Heart left ventricle (tissue), 16 donors: Measurements from ENCODE around the gene SLC30A7. TPM values are rescaled to one million over a fixed set of nuclear protein-coding genes. Genes with fewer than 3 reads are reported as not detected.

Experiments
- ATAC-seq, 4 donors: fragments of 200-7000 bp; cut with Tn5 transposase; one replicate each; pipeline ENCODE4 v1.9.1; 2020 to 2022; ENCODE audit warnings: moderate library complexity in 4 of 4, mild to moderate bottlenecking in 3 of 4, moderate number of reproducible peaks in 1 of 4
- DNase-seq, 5 donors: peaks; one replicate each; pipeline ENCODE4 v3.0.0-alpha.2; 2020
- H3K27ac ChIP-seq, 12 donors: fragments of 200-600 bp; sonication (generic) in 4 of 12; one replicate each; pipeline versions ENCODE4 v1.5.0 to v1.8.0; 2016 to 2022; ENCODE audit warnings: mild to moderate bottlenecking in 2 of 12
- H3K27me3 ChIP-seq, 9 donors: fragments of 200-600 bp; sonication (generic) in 2 of 9; one replicate each; pipeline versions ENCODE4 v1.5.1 to v1.8.0; 2016 to 2022; ENCODE audit warnings: mild to moderate bottlenecking in 3 of 9
- H3K36me3 ChIP-seq, 9 donors: fragments of 200-600 bp; sonication (generic) in 2 of 9; one replicate each; pipeline versions ENCODE4 v1.5.0 to v1.8.0; 2018 to 2022; ENCODE audit warnings: mild to moderate bottlenecking in 2 of 9
- H3K4me1 ChIP-seq, 12 donors: fragments of 200-600 bp; sonication (generic) in 4 of 12; one replicate each; pipeline versions ENCODE4 v1.5.0 to v1.8.0; 2016 to 2022; ENCODE audit warnings: mild to moderate bottlenecking in 3 of 12
- H3K4me3 ChIP-seq, 12 donors: fragments of 200-600 bp; sonication (generic) in 4 of 12; one replicate each; pipeline versions ENCODE4 v1.5.0 to v1.8.0; 2017 to 2022; ENCODE audit warnings: mild to moderate bottlenecking in 9 of 12, moderate library complexity in 4 of 12
- H3K9me3 ChIP-seq, 12 donors: fragments of 200-600 bp; sonication (generic) in 4 of 12; one replicate each; pipeline versions ENCODE4 v1.5.0 to v1.8.0; 2016 to 2022; ENCODE audit warnings: mild to moderate bottlenecking in 1 of 12
- POLR2A ChIP-seq, 2 donors: fragments of 450-650 bp; IDR thresholded peaks; one replicate each; pipeline ENCODE4 v1.6.1; 2017; ENCODE audit warnings: antibody characterized with exemption in 2 of 2, mild to moderate bottlenecking in 2 of 2, moderate library complexity in 2 of 2
- WGBS, 4 donors: extraction: QIAGEN DNeasy Blood & Tissue Kit in 2 of 4; methylation state at CpG; one replicate each; pipeline versions ENCODE4 v1.1.5 to v1.1.7; 2013 to 2018; 5-methylcytosine and 5-hydroxymethylcytosine counted together
- intact Hi-C, 10 donors: fragments of 100-400 bp; cut with DNase I; formaldehyde crosslinking; loops; one replicate each; pipeline versions ENCODE4 v1.11.1 to v1.14.2; 2022
- polyA plus RNA-seq, 2 donors: library from polyadenylated mRNA; stranded (reverse); fragments of 200-250 nt; gene quantifications; one replicate each; pipeline ENCODE4 v1.2.3, GENCODE V29; 2013
- total RNA-seq, 9 donors: library from RNA; depleted of rRNA in 2 of 9; stranded (reverse); fragments of >200 nt in 2 of 9; fragmentation: NEBNext Ultra II Directional in 3 of 9; extraction: Animal tissue kit (Norgen Biotek cat#: 25700) in 3 of 9; gene quantifications; one replicate each; pipeline versions ENCODE4 v1.1.0 to v1.2.4, GENCODE V29; 2016 to 2023
- TF ChIP-seq, protein P1 (sequence below), 12 donors: fragments of 200-600 bp; sonication (generic) in 4 of 12; IDR thresholded peaks; one replicate each; pipeline versions ENCODE4 v1.5.0 to v1.8.0; 2018 to 2022; ENCODE audit warnings: antibody characterized with exemption in 12 of 12, mild to moderate bottlenecking in 5 of 12
- donor health status: ischemic (EF 13 %, LVEDD 7.1; RV severe dilation, severe dysfunction).
- donor health status: healthy with polysubstance abuse.
- donor health status: DM: no; HTN: yes; CAD: no.
- donor health status: DM: no; HTN: no; CAD: no.
- donor health status: ischemic (EF 25% LVEDD 6.9; RV normal size, moderate dysfunction).
- donor health status: ischemic (EF 25% LVEDD 5.7; RV mildly dilated, moderate dysfunction).
- donor health status: healthy.
- donor health status: DM: yes; HTN: yes; CAD: no.
- donor health status: ischemic (EF 35%, LVEDD 5.7; RV mildly dilated, moderate dysfunction).
- donor health status: nonischemic (EF 11% LVEDD 7.7; RV severe dilation, severe dysfunction).
- donor health status: DM: yes; HTN: yes; CAD: no.
- donor health status: PGD.
- donor health status: ischemic (EF 29% LVEDD 5.4; RV normal size, mild dysfunction).
- donor health status: nonischemic (EF 23%, LVEDD 6.1; RV moderate dilation, normal function).

SLC30A7 gene
- total and polyA plus RNA-seq, 11 donors = 1.6 to 19.4 (median 4.8) TPM

DNA sequence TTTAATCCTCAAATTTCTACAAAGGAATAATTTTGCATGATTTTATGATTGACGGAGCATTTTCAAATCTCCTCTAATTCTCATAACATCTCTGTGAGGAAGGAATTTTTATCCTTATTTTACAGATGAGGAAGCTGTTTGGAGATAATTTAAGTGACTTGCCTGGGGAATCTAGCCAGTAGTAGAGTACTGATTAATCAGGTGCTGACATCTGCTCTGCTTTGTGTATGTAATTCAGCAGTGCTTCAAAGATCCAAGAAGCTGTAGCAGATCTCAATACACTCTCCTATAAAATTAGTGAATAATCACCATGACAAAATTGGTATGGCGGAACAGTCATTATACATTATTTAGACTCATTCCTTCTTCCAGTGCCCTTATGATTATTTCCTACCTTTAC is 83.7 kb downstream of the SLC30A7 start:
- ATAC-seq = no peak
- TF ChIP-seq POLR2A (IDR thresholded peaks at IDR 0.05) = no peak
- TF ChIP-seq, protein P1, sequence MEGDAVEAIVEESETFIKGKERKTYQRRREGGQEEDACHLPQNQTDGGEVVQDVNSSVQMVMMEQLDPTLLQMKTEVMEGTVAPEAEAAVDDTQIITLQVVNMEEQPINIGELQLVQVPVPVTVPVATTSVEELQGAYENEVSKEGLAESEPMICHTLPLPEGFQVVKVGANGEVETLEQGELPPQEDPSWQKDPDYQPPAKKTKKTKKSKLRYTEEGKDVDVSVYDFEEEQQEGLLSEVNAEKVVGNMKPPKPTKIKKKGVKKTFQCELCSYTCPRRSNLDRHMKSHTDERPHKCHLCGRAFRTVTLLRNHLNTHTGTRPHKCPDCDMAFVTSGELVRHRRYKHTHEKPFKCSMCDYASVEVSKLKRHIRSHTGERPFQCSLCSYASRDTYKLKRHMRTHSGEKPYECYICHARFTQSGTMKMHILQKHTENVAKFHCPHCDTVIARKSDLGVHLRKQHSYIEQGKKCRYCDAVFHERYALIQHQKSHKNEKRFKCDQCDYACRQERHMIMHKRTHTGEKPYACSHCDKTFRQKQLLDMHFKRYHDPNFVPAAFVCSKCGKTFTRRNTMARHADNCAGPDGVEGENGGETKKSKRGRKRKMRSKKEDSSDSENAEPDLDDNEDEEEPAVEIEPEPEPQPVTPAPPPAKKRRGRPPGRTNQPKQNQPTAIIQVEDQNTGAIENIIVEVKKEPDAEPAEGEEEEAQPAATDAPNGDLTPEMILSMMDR (IDR thresholded peaks at IDR 0.05) = no peak
- no peaks in the 10 kb centered on the region for H3K9me3 ChIP-seq
- H3K36me3 ChIP-seq = peaks cover 0 to 48% (median 24%) of the 10 kb centered on the region in 9 donors
- no peak for DNase-seq
- no peak overlapping the region for H3K4me3 ChIP-seq
- intact Hi-C loops = no loop called here
- peaks cover 0 to 4% (median 0%) of the 10 kb centered on the region in 12 donors for H3K4me1 ChIP-seq
- no peak overlapping the region for H3K27ac ChIP-seq
- 93 to 98% (median 97%) methylated on average over 2 of the region's 2 CpGs for WGBS, 4 donors
- H3K27me3 ChIP-seq = no peaks in the 10 kb centered on the region

DNA sequence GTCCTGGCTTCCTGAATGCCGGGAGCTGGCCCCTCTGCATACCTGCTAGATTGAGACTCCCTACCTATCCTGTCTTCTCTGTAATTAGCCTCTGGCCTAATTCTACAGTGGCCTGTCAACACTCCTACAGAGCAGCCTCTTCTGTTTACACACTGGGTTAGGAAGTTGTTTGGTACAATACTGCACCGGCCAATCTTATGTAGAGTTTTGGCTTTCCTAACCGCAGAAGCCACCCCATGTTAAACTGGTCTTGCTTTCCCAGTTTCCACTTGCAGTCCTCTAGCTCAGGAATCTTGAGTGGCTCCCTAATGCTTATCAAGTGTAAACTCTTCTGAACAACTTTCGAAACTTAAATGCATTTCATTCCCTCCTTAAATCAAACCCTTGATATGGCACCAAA is 86.9 kb downstream of the SLC30A7 start:
- Histone ChIP-seq H3K27me3 (no peaks in the 10 kb centered on the region), H3K4me3 (no peak overlapping the region), H3K9me3 (no peaks in the 10 kb centered on the region), H3K27ac (no peak overlapping the region), H3K36me3 (peaks cover 0 to 20% (median 6%) of the 10 kb centered on the region in 9 donors), H3K4me1 (peaks cover 0 to 4% (median 0%) of the 10 kb centered on the region in 12 donors)
- ATAC-seq (peak in 3 of 4 donors; percentile 47 to 64 (median 50)), DNase-seq (no peak)
- no peak for TF ChIP-seq POLR2A (IDR thresholded peaks at IDR 0.05)
- TF ChIP-seq, protein P1 (IDR thresholded peaks at IDR 0.05) = no peak
- WGBS, 4 donors = 60 to 74% (median 65%) methylated on average over 4 of the region's 4 CpGs
- intact Hi-C loops = no loop called here

DNA sequence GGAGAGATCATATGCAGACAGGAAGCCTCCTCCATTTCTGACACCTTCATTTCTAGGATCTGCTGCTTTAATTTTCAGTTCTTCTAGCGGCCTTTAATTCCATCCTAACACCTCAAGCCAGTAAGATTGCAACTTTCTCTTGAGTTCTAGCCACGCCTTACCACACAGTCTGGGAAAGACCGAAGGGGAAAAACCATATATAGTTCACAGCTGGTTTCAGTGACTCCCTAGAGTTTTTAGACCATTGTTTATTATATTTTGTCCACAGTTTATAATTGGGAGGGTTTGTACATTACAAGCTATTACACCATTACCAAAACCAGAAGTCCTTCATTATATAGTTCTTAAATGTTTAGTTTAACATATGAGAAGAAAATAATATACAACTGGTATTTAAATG is 92.2 kb downstream of the SLC30A7 start:
- H3K4me3 ChIP-seq = no peak overlapping the region
- H3K27ac ChIP-seq = no peak overlapping the region
- intact Hi-C loops = no loop called here
- H3K9me3 ChIP-seq = no peaks in the 10 kb centered on the region
- no peak for TF ChIP-seq POLR2A (IDR thresholded peaks at IDR 0.05)
- TF ChIP-seq, protein P1 (IDR thresholded peaks at IDR 0.05) = no peak
- WGBS, 4 donors = 74 to 88% (median 81%) methylated on average over 3 of the region's 3 CpGs
- H3K27me3 ChIP-seq = no peaks in the 10 kb centered on the region
- H3K4me1 ChIP-seq = peaks cover 0 to 11% (median 1%) of the 10 kb centered on the region in 12 donors
- peaks cover 0 to 42% (median 16%) of the 10 kb centered on the region in 9 donors for H3K36me3 ChIP-seq
- no peak for DNase-seq
- ATAC-seq = no peak

GRCh38 chr1:100989306-100990077 is 93.6 kb downstream of the SLC30A7 start:
- no peak for TF ChIP-seq POLR2A (IDR thresholded peaks at IDR 0.05)
- TF ChIP-seq, protein P1 (IDR thresholded peaks at IDR 0.05) = no peak
- WGBS, 4 donors = 63 to 79% (median 74%) methylated on average over 2 of the region's 2 CpGs
- DNase-seq (no peak), ATAC-seq (no peak)
- no peaks in the 10 kb centered on the region for H3K27me3 ChIP-seq
- H3K36me3 ChIP-seq = peaks cover 0 to 43% (median 16%) of the 10 kb centered on the region in 9 donors
- no peak overlapping the region for H3K4me3 ChIP-seq
- H3K27ac ChIP-seq = no peak overlapping the region
- H3K9me3 ChIP-seq = no peaks in the 10 kb centered on the region
- intact Hi-C loops = no loop called here
- H3K4me1 ChIP-seq = peaks cover 0 to 11% (median 1%) of the 10 kb centered on the region in 12 donors
